Measurements from ENCODE around the gene LRRK1. TPM values are rescaled to one million over a fixed set of nuclear protein-coding genes. Genes with fewer than 3 reads are reported as not detected.
A peak's percentile ranks its signal among the peaks of the same experiment; 100 is the strongest.

The LRRK1 gene
- total and polyA plus RNA-seq, 11 donors = 1.3 to 12.7 (median 2.1) TPM

- H3K9me3 ChIP-seq = peaks cover 0 to 9% (median 0%) of the 10 kb centered on the region in 12 donors
- H3K4me3 ChIP-seq = no peak overlapping the region
- TF ChIP-seq CTCF (IDR thresholded peaks at IDR 0.05) = peak in 2 of 12 donors; percentile 12 to 14
- TF ChIP-seq POLR2A (IDR thresholded peaks at IDR 0.05) = no peak
- H3K27ac ChIP-seq = peak overlapping the region in 2 of 12 donors; percentile 19 to 24
- intact Hi-C loops (cut with DNase I) = loop anchor here in 2 of 10 donors (10.0 kb wide), 2 partner anchors 345 to 355 kb away; partner anchors contain the start of gene CHSY1 (in 1 of the 2)
- no peaks in the 10 kb centered on the region for H3K27me3 ChIP-seq
- no peaks in the 10 kb centered on the region for H3K36me3 ChIP-seq
- DNase-seq = no peak
- H3K4me1 ChIP-seq = peaks cover 0 to 3% (median 0%) of the 10 kb centered on the region in 12 donors
- ATAC-seq = peak in 2 of 4 donors; percentile 17 to 33
- WGBS, 4 donors = 78 to 83% (median 80%) methylated on average over 12 of the region's 12 CpGs
Observed at GRCh38 chr15:100909989-100910955, 8.9 kb upstream of the LRRK1 start.

- no peak for TF ChIP-seq POLR2A (IDR thresholded peaks at IDR 0.05)
- no peak overlapping the region for H3K4me3 ChIP-seq
- H3K9me3 ChIP-seq = peaks cover 0 to 9% (median 0%) of the 10 kb centered on the region in 12 donors
- ATAC-seq (no peak), DNase-seq (no peak)
- intact Hi-C loops (cut with DNase I) = loop anchor here in 1 of 10 donors (10.0 kb wide), 1 partner anchor 354 kb away; no protein-coding TSS in a partner anchor
- H3K36me3 ChIP-seq = no peaks in the 10 kb centered on the region
- WGBS, 4 donors = 77 to 87% (median 81%) methylated on average over 10 of the region's 10 CpGs
- H3K4me1 ChIP-seq = peaks cover 0 to 3% (median 0%) of the 10 kb centered on the region in 12 donors
- H3K27me3 ChIP-seq = no peaks in the 10 kb centered on the region
- H3K27ac ChIP-seq = no peak overlapping the region
Observed at GRCh38 chr15:100911086-100911485, 8.1 kb upstream of the LRRK1 start.

GRCh38 chr15:100913961-100914360 is 5.2 kb upstream of the LRRK1 start:
- H3K4me3 ChIP-seq = no peak overlapping the region
- peak in 2 of 5 donors; percentile 46 to 52 for DNase-seq
- peaks cover 0 to 14% (median 6%) of the 10 kb centered on the region in 12 donors for H3K4me1 ChIP-seq
- no peaks in the 10 kb centered on the region for H3K36me3 ChIP-seq
- peak in 3 of 4 donors; percentile 39 to 75 (median 39) for ATAC-seq
- no peak for TF ChIP-seq POLR2A (IDR thresholded peaks at IDR 0.05)
- no peak for TF ChIP-seq CTCF (IDR thresholded peaks at IDR 0.05)
- WGBS, 4 donors = 72 to 77% (median 76%) methylated on average over 4 of the region's 4 CpGs
- intact Hi-C loops (cut with DNase I) = loop anchor here in 1 of 10 donors (10.0 kb wide), 1 partner anchor 351 kb away; no protein-coding TSS in a partner anchor
- no peak overlapping the region for H3K27ac ChIP-seq
- H3K27me3 ChIP-seq = peaks cover 0 to 18% (median 9%) of the 10 kb centered on the region in 9 donors
- peaks cover 0 to 9% (median 0%) of the 10 kb centered on the region in 12 donors for H3K9me3 ChIP-seq

GRCh38 chr15:100914876-100915275 is 4.3 kb upstream of the LRRK1 start:
- H3K27me3 ChIP-seq = peaks cover 0 to 19% (median 9%) of the 10 kb centered on the region in 9 donors
- 57 to 71% (median 60%) methylated on average over 6 of the region's 6 CpGs for WGBS, 4 donors

More at GRCh38 chr15:100914876-100915275, 4.3 kb upstream of the LRRK1 start:
- DNase-seq = no peak
- TF ChIP-seq CTCF (IDR thresholded peaks at IDR 0.05) = no peak
- TF ChIP-seq POLR2A (IDR thresholded peaks at IDR 0.05) = no peak
- no peak overlapping the region for H3K27ac ChIP-seq
- H3K36me3 ChIP-seq = no peaks in the 10 kb centered on the region
- intact Hi-C loops (cut with DNase I) = loop anchor here in 3 of 10 donors (5.0 to 10.0 kb wide), 4 partner anchors 92 to 350 kb away; no protein-coding TSS in a partner anchor
- no peak overlapping the region for H3K4me3 ChIP-seq
- H3K4me1 ChIP-seq = peaks cover 0 to 18% (median 7%) of the 10 kb centered on the region in 12 donors
- peaks cover 0 to 9% (median 0%) of the 10 kb centered on the region in 12 donors for H3K9me3 ChIP-seq
- no peak for ATAC-seq
